GM23338 (cell line): ENCODE data around the gene NINJ2.

ENCODE experiments used
- CREB1 ChIP-seq: fragments of 250-450 bp; sonication (Bioruptor Pico); IDR thresholded peaks from 2 replicates; pipeline ENCODE4 v1.5.0; 2020; ENCODE audit warnings: low read depth, mild to moderate bottlenecking, moderate library complexity
- CTCF ChIP-seq, 2 experiments: fragments of 200-600 bp in 1 of 2; sonication (generic) in 1 of 2; conservative IDR thresholded peaks; 2 replicates each; pipeline versions ENCODE4 v1.5.1 to v1.6.1; 2016 to 2017; ENCODE audit warnings: antibody characterized with exemption in 2 of 2, low read depth in 2 of 2, mild to moderate bottlenecking in 2 of 2, moderate library complexity in 1 of 2
- ETS1 ChIP-seq: IDR thresholded peaks from 2 replicates; pipeline ENCODE4 v1.6.1; 2016; ENCODE audit warnings: antibody characterized with exemption
- EZH2 ChIP-seq: fragments of 200-600 bp; sonication (generic); IDR thresholded peaks from one replicate; pipeline ENCODE4 v1.8.0; 2017; ENCODE audit warnings: antibody characterized with exemption, mild to moderate bottlenecking, low read depth; ENCODE audit not compliant: unreplicated experiment
- EZH2phosphoT487 ChIP-seq: fragments of 200-600 bp; sonication (generic); IDR thresholded peaks from one replicate; pipeline ENCODE4 v1.8.1; 2018; ENCODE audit warnings: antibody characterized with exemption; ENCODE audit not compliant: unreplicated experiment
- POLR2AphosphoS5 ChIP-seq: IDR thresholded peaks from 2 replicates; pipeline ENCODE4 v1.6.1; 2016; ENCODE audit warnings: antibody characterized with exemption, low read depth

- no peak for TF ChIP-seq CTCF (conservative IDR thresholded peaks at IDR 0.05; ENCODE audit: low read depth in 2 of 2)
- no peak for TF ChIP-seq ETS1
- TF ChIP-seq EZH2, result no peak
- TF ChIP-seq POLR2AphosphoS5, result no peak
- no peak for TF ChIP-seq EZH2phosphoT487
- TF ChIP-seq CREB1 (CRISPR knock-in tag), result no peak
Measured at GRCh38 chr12:633731-634130, 29.5 kb downstream of the NINJ2 start.
